Right cardiac atrium (tissue), 5 donors: ENCODE results near the gene TMEM214. TPM values are rescaled to one million over a fixed set of nuclear protein-coding genes. Genes with fewer than 3 reads are reported as not detected.

Experiments
- ATAC-seq, 2 donors: fragments of 200-7000 bp; cut with Tn5 transposase; one replicate each; pipeline versions ENCODE4 v1.8.0 to v1.9.1; 2020; ENCODE audit warnings: moderate library complexity in 2 of 2, mild to moderate bottlenecking in 1 of 2
- DNase-seq, 3 donors: peaks; one replicate each; pipeline ENCODE4 v3.0.0-alpha.2; 2020
- H3K27ac ChIP-seq: one replicate; pipeline ENCODE4 v1.5.1; 2013; ENCODE audit warnings: mild to moderate bottlenecking, low read length, control low read depth, moderate library complexity
- H3K27me3 ChIP-seq: one replicate; pipeline ENCODE4 v1.6.1; 2013; ENCODE audit not compliant: control insufficient read depth, insufficient read depth
- H3K4me1 ChIP-seq: one replicate; pipeline ENCODE4 v1.6.1; 2013; ENCODE audit warnings: low read length; ENCODE audit not compliant: control insufficient read depth, insufficient read depth
- H3K4me3 ChIP-seq: one replicate; pipeline ENCODE4 v1.5.1; 2013; ENCODE audit warnings: low read length, control low read depth
- H3K9me3 ChIP-seq: one replicate; pipeline ENCODE4 v1.6.1; 2013; ENCODE audit warnings: low read length; ENCODE audit not compliant: control insufficient read depth
- WGBS: extraction: QIAGEN DNeasy Blood & Tissue Kit; methylation state at CpG from one replicate; pipeline ENCODE4 v1.1.7; 2013; 5-methylcytosine and 5-hydroxymethylcytosine counted together
- intact Hi-C, 4 donors: fragments of 100-400 bp; cut with DNase I; formaldehyde crosslinking; loops; one replicate each; pipeline versions ENCODE4 v1.11.0 to v1.14.0; 2022 to 2023
- long read RNA-seq, 4 donors: library from polyadenylated mRNA; unstranded; transcript quantifications; one replicate each; pipeline ENCODE4 v2.0.0, GENCODE V29; 2020 to 2021
- polyA plus RNA-seq: library from polyadenylated mRNA; stranded (reverse); fragments of 200-250 nt; gene quantifications from one replicate; pipeline ENCODE4 v1.2.3, GENCODE V29; 2013
- total RNA-seq, 4 donors: library from RNA; stranded (reverse); fragmentation: NEBNext Ultra II Directional; extraction: Animal tissue kit (Norgen Biotek cat#: 25700); gene quantifications; one replicate each; pipeline ENCODE4 v1.2.1, GENCODE V29; 2021
- donor health status: healthy with polysubstance abuse.
- donor health status: DM: no; HTN: yes; CAD: no.
- donor health status: DM: no; HTN: no; CAD: no.
- donor health status: DM: no; HTN: yes; CAD: no; lungs with severe emphysema.
- donor health status: DM: yes; HTN: yes; CAD: no.

TMEM214 gene, protein sequence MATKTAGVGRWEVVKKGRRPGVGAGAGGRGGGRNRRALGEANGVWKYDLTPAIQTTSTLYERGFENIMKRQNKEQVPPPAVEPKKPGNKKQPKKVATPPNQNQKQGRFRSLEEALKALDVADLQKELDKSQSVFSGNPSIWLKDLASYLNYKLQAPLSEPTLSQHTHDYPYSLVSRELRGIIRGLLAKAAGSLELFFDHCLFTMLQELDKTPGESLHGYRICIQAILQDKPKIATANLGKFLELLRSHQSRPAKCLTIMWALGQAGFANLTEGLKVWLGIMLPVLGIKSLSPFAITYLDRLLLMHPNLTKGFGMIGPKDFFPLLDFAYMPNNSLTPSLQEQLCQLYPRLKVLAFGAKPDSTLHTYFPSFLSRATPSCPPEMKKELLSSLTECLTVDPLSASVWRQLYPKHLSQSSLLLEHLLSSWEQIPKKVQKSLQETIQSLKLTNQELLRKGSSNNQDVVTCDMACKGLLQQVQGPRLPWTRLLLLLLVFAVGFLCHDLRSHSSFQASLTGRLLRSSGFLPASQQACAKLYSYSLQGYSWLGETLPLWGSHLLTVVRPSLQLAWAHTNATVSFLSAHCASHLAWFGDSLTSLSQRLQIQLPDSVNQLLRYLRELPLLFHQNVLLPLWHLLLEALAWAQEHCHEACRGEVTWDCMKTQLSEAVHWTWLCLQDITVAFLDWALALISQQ
- total RNA-seq (10 to 100 TPM; 40.8 to 56.7 (median 47.7) TPM), polyA plus RNA-seq (29.4 TPM)
- long read RNA-seq, donor 1, transcript TMEM214-201 (17 exons, 2,990 nt), result major isoform, 23 of 47 reads
- long read RNA-seq, donor 1, partial matches to known transcripts, result 7 of 47 reads
- long read RNA-seq, donor 1, other reads (novel, unspliced or antisense), result 13 of 47 reads
- long read RNA-seq, donor 2, transcript TMEM214-201 (17 exons, 2,990 nt), result major isoform, 11 of 37 reads
- long read RNA-seq, donor 2, partial matches to known transcripts, result 9 of 37 reads
- long read RNA-seq, donor 2, other reads (novel, unspliced or antisense), result 12 of 37 reads
- long read RNA-seq, donor 3, partial matches to known transcripts, result 14 of 16 reads
- long read RNA-seq, donor 3, other reads (novel, unspliced or antisense), result 1 of 16 reads
- long read RNA-seq, donor 4, transcript TMEM214-201 (17 exons, 2,990 nt), result major isoform, 13 of 35 reads
- long read RNA-seq, donor 4, partial matches to known transcripts, result 12 of 35 reads
- long read RNA-seq, donor 4, other reads (novel, unspliced or antisense), result 10 of 35 reads

DNA sequence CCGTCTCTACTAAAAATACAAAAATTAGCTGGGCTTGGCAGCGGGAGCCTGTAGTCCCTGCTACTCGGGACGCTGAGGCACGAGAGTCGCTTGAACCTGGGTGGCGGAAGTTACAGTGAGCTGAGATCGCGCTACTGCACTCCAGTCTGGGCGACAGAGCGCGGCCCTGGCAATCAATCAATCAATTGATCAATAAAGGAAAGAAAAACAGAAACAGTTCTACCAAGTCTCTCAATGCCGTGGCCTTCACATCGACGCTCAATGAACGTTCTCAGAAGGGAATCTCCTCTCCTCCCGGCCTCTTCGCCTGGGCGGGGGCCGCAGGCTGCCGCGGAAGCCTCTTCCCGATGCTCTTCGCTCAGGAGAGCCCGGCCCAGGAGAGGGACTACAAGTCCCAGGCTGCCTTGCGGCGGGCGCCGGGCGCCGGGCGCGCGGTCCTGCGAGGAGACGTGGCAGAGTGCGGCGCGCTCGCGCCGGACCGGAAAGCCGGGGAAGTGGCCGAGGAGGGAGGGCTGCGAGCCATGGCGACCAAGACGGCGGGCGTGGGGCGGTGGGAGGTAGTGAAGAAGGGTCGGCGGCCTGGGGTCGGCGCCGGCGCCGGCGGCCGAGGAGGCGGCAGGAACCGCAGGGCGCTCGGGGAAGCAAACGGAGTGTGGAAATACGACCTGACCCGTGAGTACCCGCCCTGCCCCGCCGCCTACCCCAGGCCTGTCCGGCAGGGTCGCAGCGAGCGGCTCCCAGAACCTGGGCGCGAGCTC, at the start of gene TMEM214:
TMEM214 (plus strand) TSS at position 471 of the 758 bp plus-strand sequence; CDS start at position 522, 51 bp downstream.
- H3K27me3 ChIP-seq, result no peaks in the 10 kb centered on the region
- peak; percentile 98 for ATAC-seq
- WGBS, result under 1% methylated on average over 76 of the region's 76 CpGs
- intact Hi-C loops, result loop anchor here in 3 of 4 donors (5.0 to 10.0 kb wide), 2 partner anchors 52 to 55 kb away; partner anchors contain the start of gene KHK (in 3 of the 3)
- H3K9me3 ChIP-seq, result no peaks in the 10 kb centered on the region
- peak within 1 kb of the TSS; percentile 55 for H3K27ac ChIP-seq
- H3K4me1 ChIP-seq, result no peaks in the 10 kb centered on the region
- peak within 1 kb of the TSS; percentile 79 for H3K4me3 ChIP-seq
- peak; percentile 93 to 97 (median 96) for DNase-seq

DNA sequence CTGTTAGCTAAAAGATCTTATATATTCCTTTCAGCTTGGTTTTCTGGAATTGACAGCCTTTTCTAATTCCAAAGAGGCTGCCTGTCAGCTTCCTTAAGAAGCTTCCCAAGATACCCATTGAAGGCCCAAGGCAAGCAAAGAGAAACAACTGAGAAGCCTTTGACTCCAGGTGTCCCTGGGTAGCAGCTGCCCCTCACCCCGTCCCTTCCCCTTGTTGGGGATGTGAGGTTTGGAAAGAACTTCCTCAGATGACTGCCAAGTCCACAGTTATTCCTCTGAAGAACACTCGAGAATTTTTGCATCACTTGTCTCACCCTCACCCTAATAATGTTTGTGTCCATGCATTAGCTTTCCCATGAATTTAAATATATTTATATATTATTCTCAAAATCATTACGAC, 49.0 kb upstream of the TMEM214 start:
- Histone ChIP-seq H3K27me3 (no peaks in the 10 kb centered on the region), H3K27ac (no peak overlapping the region), H3K4me3 (no peak overlapping the region), H3K4me1 (no peaks in the 10 kb centered on the region), H3K9me3 (no peaks in the 10 kb centered on the region)
- no peak for DNase-seq
- ATAC-seq, result no peak
- 76% methylated on average over 3 of the region's 3 CpGs for WGBS
- intact Hi-C loops, result no loop called here

DNA sequence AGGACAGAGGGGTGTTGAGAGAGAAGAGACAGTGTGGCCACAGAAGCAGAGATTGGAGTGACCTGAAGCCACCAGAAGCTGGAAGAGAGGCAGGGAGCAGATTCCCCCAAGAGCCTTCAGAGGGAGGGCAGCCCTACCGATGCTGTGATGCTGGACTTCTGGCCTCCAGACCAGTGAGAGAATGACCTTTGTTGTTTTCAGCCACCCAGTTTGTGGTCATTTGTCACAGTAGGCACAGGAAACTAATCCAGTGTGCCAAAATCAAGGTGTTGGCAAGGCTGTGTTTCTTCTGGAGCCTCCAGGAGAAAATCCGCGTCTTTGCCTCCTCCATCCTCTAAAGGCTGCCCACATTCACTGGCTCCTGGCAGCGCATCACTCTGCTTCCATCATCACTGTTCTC, 47.0 kb upstream of the TMEM214 start:
- Histone ChIP-seq H3K4me3 (no peak overlapping the region), H3K27ac (no peak overlapping the region), H3K4me1 (peaks cover 2% of the 10 kb centered on the region), H3K27me3 (no peaks in the 10 kb centered on the region), H3K9me3 (no peaks in the 10 kb centered on the region)
- WGBS, result 93% methylated on average over 4 of the region's 4 CpGs
- intact Hi-C loops, result no loop called here
- DNase-seq (no peak), ATAC-seq (no peak)

DNA sequence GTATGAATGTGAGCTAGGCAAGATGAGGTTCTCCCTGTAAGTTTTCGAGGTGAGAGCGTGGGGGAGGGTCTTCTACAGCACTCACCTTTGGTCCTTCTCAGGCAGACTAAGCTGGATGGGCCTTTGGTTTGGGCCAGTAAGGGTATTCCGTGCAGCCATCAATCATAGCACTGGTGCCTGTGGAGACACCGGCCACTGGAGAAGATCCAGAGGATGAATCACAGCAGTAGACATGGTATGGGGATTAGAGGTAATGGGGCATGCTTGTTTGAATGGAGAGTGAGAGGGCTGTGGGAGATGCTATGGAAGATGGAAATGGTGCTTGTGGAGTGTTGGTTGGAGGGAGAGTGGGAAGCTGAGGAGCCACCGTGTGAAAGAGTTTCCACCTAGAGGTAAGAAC, 46.2 kb upstream of the TMEM214 start:
- Histone ChIP-seq H3K27me3 (no peaks in the 10 kb centered on the region), H3K4me3 (no peak overlapping the region), H3K9me3 (no peaks in the 10 kb centered on the region), H3K27ac (no peak overlapping the region), H3K4me1 (peaks cover 2% of the 10 kb centered on the region)
- DNase-seq (no peak), ATAC-seq (no peak)
- 90% methylated on average over 5 of the region's 5 CpGs for WGBS
- intact Hi-C loops, result no loop called here

DNA sequence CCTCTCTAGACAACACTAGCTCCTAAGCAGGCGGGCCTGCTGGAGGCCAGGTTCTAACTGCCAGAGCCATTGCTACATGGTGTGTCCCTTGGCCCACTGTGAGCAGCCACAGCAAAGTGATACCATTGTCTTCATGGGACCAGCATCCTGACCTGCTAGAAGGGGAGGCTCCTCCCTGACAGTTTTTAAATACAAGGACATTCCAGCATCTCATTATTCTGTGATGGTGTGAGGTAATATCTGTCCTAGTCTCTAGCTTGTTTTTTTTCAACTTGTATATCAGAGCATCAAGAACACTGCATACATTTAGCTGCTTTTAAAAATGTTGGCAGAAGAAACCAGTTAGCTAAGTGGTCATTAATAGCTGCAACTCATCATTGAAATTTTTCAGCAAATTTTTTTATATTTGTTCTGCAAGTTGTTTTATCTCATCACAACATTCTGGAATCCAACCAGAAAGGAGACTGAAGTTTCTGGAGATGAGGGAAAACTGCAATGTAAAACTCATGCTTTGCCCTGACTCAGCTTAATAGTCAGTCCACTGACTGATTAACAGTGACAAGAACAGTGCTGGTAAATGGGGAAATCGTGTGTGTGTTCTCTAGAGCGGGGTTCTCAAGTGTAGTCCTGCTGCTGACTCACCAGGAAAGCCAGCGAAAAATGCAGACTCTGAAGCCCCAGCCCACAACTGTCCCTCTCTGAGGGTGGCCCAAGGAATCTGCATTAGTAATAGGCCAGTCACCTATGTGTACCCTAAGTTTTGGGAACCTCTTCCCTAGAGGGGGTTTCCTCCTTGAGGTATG, 44.5 kb upstream of the TMEM214 start:
- Histone ChIP-seq H3K9me3 (no peaks in the 10 kb centered on the region), H3K4me1 (peaks cover 2% of the 10 kb centered on the region), H3K27ac (no peak overlapping the region), H3K4me3 (no peak overlapping the region), H3K27me3 (no peaks in the 10 kb centered on the region)
- peak in 1 of 2 donors; percentile 16 for ATAC-seq
- intact Hi-C loops, result no loop called here
- DNase-seq, result no peak
- WGBS, result 60% methylated on average over 4 of the region's 4 CpGs

DNA sequence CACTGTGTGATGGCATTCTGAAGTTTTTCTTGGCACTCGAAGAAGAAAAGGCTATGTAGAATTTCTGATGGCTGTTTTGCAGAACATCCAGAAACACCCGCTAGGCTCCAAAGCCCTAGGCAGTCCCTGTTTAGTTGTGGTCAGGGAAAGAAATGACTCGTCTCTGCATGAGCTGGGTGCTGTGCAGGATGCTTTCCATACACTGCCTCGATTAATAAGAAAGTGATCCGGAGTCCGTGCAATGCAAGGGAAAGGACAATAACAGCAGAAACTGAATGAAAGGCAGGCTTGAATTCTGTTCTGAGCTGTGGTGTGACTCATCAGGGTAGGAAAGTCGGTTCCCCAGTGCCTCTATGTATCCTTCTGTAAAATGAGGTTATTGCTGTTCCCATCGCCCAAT, 43.6 kb upstream of the TMEM214 start:
- H3K4me3 ChIP-seq, result no peak overlapping the region
- no peak for DNase-seq
- 85% methylated on average over 8 of the region's 8 CpGs for WGBS
- no peak for ATAC-seq
- intact Hi-C loops, result no loop called here
- no peak overlapping the region for H3K27ac ChIP-seq
- H3K9me3 ChIP-seq, result no peaks in the 10 kb centered on the region
- H3K27me3 ChIP-seq, result no peaks in the 10 kb centered on the region
- peaks cover 2% of the 10 kb centered on the region for H3K4me1 ChIP-seq

DNA sequence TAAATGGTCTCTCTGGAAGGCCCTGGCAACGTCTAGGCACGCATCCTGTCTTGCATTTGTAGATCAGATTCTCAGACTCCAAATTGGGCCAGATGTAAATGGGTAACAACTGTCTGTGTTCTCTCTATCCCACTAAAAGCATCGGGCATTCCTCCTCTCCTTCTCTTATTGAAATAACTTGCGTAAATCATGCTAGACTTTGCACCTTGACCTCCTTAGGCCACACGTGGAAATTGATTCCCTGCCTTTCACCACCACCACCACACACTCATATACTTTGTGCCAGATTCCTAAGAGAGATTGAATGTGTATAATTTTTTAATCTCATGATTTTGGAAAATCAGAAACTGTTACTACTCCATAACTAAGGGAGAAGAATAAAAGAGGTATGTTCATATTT, 41.0 kb upstream of the TMEM214 start:
- Histone ChIP-seq H3K9me3 (no peaks in the 10 kb centered on the region), H3K27ac (no peak overlapping the region), H3K4me3 (no peak overlapping the region), H3K4me1 (peaks cover 2% of the 10 kb centered on the region), H3K27me3 (no peaks in the 10 kb centered on the region)
- no peak for DNase-seq
- intact Hi-C loops, result no loop called here
- no peak for ATAC-seq
- WGBS, result 79% methylated on average over 5 of the region's 5 CpGs

DNA sequence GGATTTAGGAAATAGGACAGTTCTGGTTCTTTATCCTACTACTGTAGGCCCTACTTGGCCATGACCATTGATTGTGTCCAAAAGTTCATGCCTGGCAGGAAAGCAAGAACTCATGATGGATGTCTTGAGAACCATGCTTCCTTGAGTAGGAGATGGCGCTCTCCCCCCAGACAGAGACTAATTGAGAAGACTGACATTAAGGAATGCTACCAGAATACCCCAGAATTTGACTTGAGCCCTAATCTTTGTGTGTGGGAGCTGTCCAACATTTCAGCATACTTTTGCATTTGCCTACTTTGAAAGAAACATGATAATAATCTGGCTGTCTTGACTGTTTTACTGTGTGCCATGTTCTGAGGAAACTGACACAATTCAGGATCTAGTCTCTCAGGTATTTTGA, 39.0 kb upstream of the TMEM214 start:
- DNase-seq (no peak), ATAC-seq (no peak)
- H3K4me3 ChIP-seq, result no peak overlapping the region
- no peaks in the 10 kb centered on the region for H3K9me3 ChIP-seq
- peaks cover 2% of the 10 kb centered on the region for H3K4me1 ChIP-seq
- H3K27me3 ChIP-seq, result no peaks in the 10 kb centered on the region
- no peak overlapping the region for H3K27ac ChIP-seq
- WGBS, result 90% methylated on average over 1 of the region's 1 CpG
- intact Hi-C loops, result no loop called here

DNA sequence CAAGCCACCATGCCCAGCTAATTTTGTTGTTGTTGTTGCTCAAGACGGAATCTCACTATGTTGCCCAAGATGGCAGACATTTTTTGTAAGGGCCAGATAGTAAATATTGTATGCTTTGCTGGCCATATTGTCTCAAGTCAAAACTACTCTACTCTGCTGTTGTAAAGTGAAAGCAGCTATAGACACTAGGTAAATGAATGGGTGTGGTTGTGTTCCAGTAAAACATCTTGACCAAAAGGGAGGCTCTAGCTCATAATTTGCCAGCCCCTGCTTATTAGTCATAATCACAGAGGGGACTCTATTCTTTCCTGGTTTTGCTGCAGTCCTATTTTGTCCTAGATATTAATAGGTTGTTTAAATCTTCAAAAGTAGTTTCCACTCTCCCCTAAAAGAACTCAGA, 37.8 kb upstream of the TMEM214 start:
- no peak overlapping the region for H3K27ac ChIP-seq
- intact Hi-C loops, result no loop called here
- peaks cover under 1% of the 10 kb centered on the region for H3K4me1 ChIP-seq
- WGBS, result 93% methylated on average over 1 of the region's 1 CpG
- DNase-seq, result no peak
- no peak overlapping the region for H3K4me3 ChIP-seq
- H3K27me3 ChIP-seq, result no peaks in the 10 kb centered on the region
- no peaks in the 10 kb centered on the region for H3K9me3 ChIP-seq
- ATAC-seq, result no peak

DNA sequence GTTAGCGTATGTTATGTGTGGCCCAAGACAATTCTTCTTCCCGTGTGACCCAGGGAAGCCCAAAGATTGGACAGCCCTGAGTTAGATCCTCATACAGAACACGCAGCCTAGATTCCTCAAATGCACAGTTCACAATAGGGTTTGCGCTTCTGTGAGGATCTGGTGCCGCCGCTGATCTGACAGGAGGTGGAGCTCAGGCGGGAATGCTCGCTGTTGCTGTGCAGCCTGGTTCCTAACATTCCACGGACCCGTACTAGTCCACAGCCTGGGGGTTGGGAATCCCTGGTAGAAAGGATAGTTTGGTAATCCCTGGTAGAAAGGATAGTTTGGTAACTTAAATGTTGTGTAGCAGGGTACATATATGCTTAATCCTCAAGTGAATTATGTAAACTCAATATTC, 35.4 kb upstream of the TMEM214 start:
- H3K9me3 ChIP-seq, result no peaks in the 10 kb centered on the region
- no peaks in the 10 kb centered on the region for H3K4me1 ChIP-seq
- 71% methylated on average over 10 of the region's 10 CpGs for WGBS
- no peaks in the 10 kb centered on the region for H3K27me3 ChIP-seq
- no peak overlapping the region for H3K4me3 ChIP-seq
- no peak overlapping the region for H3K27ac ChIP-seq
- ATAC-seq (no peak), DNase-seq (no peak)
- intact Hi-C loops, result no loop called here
